Pons (tissue), 1 donor: Measurements from ENCODE around the gene TMEM271.
"Not testable (repeated sequence)": the region's sequence is repeated elsewhere in the genome, so short reads cannot be mapped to it uniquely, and the experiment has no call there.

Experiments
- DNase-seq: peaks from one replicate; pipeline ENCODE4 v3.0.0-alpha.2; 2016; ENCODE audit warnings: low spot score

The TMEM271 gene

DNA sequence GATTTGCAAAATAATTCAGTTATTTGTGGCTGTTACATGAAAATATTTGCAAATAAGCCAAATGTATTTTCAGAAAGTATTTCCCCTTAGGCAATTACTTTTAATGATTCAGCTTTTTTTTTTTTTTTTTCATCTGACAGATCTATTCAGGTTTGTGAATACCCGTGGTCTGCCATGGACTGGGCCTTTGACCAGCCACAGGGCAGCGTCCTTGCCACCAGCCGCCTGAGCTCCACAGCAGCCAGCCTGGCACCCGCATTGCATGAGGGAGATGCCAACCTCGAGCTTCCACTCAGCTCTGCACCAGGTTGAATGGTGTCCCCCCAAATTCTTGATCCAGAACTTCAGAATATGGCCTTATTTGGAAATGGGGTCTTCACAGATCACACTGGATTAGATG, 14.7 kb downstream of the TMEM271 start:
- DNase-seq = no peak

DNA sequence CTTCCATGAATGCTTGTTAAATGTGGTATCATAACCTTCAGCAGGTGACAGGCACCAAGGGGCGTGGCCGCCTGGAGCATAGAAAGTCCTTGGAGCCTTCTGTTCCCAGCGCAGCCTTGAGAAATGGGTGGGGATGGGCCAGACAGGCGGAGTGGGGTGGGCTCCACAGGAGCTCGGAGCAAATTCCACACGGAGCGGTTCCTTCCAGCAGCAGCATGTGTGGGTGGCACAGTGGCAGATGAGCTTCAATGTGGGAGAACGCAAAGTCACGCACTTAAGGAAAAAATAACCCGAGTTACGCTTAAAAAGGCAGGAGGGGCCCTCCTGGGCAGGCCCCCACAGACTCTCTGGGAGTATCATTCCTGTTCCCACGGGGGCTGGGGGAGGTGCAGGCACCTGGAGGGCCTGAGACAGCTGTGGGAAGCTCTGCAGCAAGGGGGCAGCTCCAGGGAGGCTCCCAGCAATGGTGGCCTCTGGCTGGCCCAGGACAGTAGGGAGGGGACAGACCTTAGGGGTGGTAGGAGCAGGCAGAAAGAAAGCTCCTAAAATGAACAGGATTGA, 15.3 kb downstream of the TMEM271 start:
- DNase-seq = no peak

GRCh38 chr4:560061-560460, 16.0 kb downstream of the TMEM271 start:
- no peak for DNase-seq

GRCh38 chr4:555566-556275, 20.4 kb downstream of the TMEM271 start:
- no peak for DNase-seq

GRCh38 chr4:554793-555320, 21.2 kb downstream of the TMEM271 start:
- not testable (repeated sequence) for DNase-seq

- DNase-seq = no peak
Measured at GRCh38 chr4:552019-552418, 24.1 kb downstream of the TMEM271 start.

DNA sequence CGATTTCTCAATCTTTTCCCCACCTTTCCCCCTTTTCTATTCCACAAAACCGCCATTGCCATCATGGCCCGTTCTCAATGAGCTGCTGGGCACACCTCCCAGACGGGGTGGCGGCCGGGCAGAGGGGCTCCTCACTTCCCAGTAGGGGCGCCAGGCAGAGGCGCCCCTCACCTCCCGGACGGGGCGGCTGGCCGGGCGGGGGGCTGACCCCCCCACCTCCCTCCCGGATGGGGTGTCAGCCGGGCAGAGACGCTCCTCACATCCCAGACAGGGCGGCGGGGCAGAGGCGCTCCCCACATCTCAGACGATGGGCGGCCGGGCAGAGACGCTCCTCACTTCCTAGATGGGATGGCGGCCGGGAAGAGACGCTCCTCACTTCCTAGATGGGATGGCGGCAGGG, 25.8 kb downstream of the TMEM271 start:
- DNase-seq = not testable (repeated sequence)

- DNase-seq = no peak
Measured at GRCh38 chr4:548976-549375, 27.1 kb downstream of the TMEM271 start.

DNA sequence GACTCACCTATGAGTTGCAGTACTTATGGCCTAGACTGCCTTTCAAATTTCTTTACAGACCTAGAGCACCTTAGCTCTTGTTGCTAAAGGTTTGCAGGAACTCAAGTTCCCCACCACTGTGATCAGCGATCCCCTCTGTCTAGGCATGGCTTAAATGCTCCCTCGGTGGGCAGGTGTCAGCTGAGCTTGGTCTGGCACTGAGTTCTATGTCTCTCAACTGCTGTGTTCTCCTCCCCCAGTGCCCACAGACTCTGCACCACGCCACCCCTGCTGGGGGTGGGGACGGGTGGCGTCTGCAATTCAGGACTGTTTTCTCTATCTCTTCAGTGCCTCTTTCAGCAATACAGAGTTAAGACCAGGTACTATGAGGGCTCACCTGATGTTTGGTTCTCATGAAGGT, 30.5 kb downstream of the TMEM271 start:
- DNase-seq = no peak

- DNase-seq = no peak
Measured at GRCh38 chr4:544386-545105, 31.5 kb downstream of the TMEM271 start.

- DNase-seq = no peak
Measured at GRCh38 chr4:541271-541670, 34.8 kb downstream of the TMEM271 start.

DNA sequence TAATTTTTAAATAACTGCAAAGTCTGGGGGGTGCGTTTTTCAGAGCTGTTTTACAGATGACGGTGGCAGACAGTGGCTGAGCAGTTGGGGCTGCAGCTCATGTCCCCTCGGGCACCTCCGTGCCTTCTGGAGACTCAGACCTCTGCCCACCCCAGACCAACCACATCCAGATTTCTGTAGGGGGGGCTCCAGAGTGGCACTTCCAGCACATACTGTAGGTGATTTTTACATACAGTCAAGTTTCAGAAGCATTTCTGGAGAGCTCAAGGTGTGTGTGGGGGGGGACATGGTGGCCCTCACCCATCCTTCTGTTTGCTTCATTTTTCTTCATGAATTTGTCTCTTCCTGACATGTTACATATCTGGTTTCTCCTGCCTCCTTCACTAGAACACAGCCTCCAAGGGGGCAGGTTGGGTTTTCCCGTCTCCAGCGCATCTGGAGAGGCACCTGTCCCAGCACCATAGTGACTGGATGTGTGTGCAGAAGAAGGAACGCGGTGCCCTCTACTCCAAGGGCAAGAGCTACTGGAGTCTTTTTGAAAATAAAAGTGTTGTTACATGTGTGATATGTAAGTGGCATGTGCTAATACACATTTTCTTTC, 37.5 kb downstream of the TMEM271 start:
- no peak for DNase-seq

DNA sequence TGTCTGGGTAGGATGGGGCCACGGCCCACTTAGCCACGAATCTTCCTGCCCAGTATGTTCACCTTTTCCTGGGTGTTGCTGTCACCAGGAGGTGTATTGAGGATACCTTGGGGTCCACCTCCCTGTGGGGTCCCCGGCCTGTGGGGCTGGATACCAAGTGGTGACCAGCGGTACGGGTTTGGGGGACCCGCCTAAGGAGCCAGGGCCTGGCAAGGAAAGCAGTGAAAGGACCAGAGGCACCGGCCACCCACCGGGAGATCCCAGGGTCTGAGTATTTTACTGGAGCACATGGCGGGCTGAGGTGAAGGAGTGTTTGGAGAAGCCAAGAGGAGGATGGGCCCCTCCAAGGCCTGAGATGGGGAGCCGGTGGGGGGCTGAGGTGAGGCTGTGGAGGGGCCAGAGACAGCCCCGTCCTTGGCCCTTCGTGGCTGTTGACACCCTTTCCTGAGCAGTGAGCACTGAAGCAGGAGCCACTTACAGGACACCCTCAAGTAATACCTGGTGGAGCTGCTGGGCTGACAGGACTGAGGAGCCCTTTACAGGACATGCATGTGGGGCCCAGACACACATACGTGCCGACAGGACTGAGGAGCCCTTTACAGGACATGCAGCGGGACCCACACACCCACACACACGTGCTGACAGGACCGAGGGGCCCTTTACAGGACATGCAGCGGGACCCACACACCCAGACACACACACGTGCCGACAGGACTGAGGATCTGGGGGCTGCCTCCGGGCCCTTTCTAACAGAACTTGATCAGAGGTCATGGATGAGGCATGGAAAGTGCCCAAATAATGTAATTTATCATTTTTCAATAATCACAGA, 38.4 kb downstream of the TMEM271 start:
- no peak for DNase-seq

- DNase-seq = no peak
Measured at GRCh38 chr4:536351-536972, 39.6 kb downstream of the TMEM271 start.

- DNase-seq = no peak
Measured at GRCh38 chr4:535924-536281, 40.2 kb downstream of the TMEM271 start.

GRCh38 chr4:535181-535923, 40.7 kb downstream of the TMEM271 start:
- no peak for DNase-seq

DNA sequence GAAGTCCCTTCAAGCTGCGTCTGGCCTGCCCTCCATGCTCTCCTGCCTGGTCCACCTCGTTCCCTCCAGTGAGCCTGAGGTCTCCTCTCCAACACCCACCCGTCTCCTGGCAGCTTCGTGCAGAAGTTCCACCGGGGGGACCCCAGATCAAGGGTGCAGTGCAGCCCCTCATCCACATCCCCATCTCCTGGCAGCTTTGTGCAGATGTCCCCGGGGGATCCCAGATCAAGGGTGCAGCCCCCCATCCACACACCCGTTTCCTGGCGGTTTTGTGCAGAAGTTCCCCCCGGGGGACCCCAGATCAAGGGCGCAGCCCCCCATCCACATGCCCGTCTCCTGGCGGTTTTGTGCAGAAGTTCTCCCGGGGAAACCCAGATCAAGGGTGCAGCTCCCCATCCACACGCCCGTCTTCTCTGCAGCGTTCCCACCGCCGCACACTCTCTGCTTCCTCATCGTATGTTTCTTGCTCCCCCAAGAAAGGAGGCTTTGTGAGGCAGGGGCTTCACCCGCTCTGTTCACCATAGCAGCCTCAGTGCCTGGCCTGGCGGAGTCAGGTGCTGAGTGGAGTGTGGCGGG, 41.4 kb downstream of the TMEM271 start:
- no peak for DNase-seq

- DNase-seq = no peak
Measured at GRCh38 chr4:534101-534575, 42.0 kb downstream of the TMEM271 start.

GRCh38 chr4:533318-534100, 42.6 kb downstream of the TMEM271 start:
- no peak for DNase-seq
